Fibroblast of mammary gland (primary cell): ENCODE results near the gene RUFY4.
"Not testable (repeated sequence)": the region's sequence is repeated elsewhere in the genome, so short reads cannot be mapped to it uniquely, and the experiment has no call there.

Source experiments
- DNase-seq: peaks from one replicate; pipeline ENCODE4 v3.0.0-alpha.2; 2010; ENCODE audit warnings: low read depth
- H3K4me3 ChIP-seq: 2 replicates; pipeline ENCODE4 v1.5.1; 2011; ENCODE audit warnings: low read depth, mild to moderate bottlenecking, low read length, moderate library complexity; ENCODE audit not compliant: control insufficient read depth
- TF ChIP-seq, protein P1 (sequence below): conservative IDR thresholded peaks from 2 replicates; pipeline ENCODE4 v1.5.1; 2011; ENCODE audit warnings: low read depth, low read length, inconsistent platforms; ENCODE audit not compliant: control insufficient read depth, insufficient read depth

RUFY4 gene

DNA sequence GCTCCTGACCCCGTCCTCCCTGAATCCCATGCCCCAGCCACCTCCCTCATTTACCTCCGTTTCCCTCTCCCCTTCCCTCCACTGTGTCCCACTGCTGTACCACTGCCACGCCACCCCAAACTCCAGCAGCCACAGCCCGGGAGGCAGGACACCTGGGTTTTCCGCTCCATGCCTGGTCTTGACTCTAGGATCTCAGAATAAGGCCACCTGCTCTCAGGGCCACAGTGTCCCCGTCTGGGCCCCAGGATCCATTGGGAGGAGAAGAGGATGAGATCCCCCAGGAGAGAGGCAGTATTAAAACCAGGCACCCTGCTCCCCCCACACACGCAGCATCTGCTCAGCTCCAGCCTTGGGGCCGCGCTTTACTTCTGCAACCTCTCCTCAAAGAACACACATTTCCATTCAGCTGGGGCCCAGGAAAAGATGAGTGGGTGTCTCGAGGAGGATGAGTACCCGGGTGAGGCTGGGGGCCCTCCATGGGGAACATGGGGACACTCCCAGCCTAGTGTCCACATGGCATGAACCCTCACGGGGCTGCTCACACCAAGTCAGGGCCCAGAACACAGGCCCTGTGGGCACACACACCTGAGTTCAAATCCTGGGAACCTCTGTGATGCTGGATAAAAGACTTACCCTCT, 33.5 kb upstream of the RUFY4 start:
- TF ChIP-seq, protein P1, sequence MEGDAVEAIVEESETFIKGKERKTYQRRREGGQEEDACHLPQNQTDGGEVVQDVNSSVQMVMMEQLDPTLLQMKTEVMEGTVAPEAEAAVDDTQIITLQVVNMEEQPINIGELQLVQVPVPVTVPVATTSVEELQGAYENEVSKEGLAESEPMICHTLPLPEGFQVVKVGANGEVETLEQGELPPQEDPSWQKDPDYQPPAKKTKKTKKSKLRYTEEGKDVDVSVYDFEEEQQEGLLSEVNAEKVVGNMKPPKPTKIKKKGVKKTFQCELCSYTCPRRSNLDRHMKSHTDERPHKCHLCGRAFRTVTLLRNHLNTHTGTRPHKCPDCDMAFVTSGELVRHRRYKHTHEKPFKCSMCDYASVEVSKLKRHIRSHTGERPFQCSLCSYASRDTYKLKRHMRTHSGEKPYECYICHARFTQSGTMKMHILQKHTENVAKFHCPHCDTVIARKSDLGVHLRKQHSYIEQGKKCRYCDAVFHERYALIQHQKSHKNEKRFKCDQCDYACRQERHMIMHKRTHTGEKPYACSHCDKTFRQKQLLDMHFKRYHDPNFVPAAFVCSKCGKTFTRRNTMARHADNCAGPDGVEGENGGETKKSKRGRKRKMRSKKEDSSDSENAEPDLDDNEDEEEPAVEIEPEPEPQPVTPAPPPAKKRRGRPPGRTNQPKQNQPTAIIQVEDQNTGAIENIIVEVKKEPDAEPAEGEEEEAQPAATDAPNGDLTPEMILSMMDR = no peak
- DNase-seq = no peak
- H3K4me3 ChIP-seq = no peak overlapping the region

DNA sequence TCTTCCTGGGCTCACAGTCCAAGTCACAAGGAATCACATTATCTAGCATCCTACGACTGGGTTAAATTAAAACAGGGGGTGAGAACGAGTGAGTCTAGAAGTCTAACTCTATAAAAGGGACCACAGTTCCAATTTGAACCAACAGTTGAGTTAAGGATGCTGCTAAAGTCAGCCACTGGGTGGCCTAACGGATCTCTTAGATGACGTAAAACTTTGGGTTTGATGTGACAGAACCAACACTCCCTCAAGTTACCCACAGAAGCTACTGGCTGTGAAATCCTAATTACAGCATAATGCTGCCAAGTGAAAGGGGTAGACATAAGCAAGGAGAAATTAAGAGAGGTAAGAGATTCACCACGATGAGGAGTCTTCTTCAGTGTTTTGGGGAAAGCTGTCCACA, 32.7 kb upstream of the RUFY4 start:
- DNase-seq = no peak
- no peak overlapping the region for H3K4me3 ChIP-seq
- TF ChIP-seq, protein P1 = no peak

DNA sequence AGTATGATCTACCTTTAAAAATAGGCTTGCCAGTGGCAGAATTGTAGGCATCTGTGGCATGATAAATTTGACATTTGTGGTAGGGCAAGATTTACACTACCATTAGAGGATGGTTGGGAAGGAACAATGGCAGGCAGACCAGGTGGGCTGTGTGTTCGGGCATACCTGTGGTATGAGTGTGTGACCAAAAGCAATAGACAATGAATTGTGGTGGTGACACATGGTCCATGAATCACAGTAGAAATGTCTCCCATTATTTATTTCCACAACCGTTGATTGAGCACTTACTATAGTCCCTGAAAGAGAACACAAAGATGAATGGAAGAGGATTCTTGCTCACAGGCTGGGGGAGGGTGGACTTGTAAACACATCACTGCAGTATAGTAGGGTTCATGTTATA, 29.9 kb upstream of the RUFY4 start:
- peak; percentile 18 for DNase-seq
- H3K4me3 ChIP-seq = no peak overlapping the region
- TF ChIP-seq, protein P1 = no peak

DNA sequence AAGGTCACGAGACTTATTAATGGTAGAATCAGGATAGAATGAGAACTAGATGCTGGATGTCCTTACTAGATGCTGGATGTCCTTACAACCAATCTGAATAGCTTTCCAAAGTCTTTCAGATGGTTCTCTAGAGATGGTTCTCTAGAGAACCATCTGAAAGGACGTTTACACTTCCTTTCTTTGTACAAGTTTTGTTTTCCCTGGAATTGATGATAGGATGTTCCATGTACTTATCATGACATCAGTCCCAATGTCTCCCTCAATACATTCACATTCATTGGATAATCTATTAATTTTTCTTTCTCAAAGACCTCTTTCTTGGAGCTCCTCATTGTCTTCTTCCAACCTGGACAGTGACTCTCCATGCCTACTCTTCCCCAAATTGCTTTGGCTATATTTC, 28.2 kb upstream of the RUFY4 start:
- no peak overlapping the region for H3K4me3 ChIP-seq
- no peak for DNase-seq
- TF ChIP-seq, protein P1 = no peak

DNA sequence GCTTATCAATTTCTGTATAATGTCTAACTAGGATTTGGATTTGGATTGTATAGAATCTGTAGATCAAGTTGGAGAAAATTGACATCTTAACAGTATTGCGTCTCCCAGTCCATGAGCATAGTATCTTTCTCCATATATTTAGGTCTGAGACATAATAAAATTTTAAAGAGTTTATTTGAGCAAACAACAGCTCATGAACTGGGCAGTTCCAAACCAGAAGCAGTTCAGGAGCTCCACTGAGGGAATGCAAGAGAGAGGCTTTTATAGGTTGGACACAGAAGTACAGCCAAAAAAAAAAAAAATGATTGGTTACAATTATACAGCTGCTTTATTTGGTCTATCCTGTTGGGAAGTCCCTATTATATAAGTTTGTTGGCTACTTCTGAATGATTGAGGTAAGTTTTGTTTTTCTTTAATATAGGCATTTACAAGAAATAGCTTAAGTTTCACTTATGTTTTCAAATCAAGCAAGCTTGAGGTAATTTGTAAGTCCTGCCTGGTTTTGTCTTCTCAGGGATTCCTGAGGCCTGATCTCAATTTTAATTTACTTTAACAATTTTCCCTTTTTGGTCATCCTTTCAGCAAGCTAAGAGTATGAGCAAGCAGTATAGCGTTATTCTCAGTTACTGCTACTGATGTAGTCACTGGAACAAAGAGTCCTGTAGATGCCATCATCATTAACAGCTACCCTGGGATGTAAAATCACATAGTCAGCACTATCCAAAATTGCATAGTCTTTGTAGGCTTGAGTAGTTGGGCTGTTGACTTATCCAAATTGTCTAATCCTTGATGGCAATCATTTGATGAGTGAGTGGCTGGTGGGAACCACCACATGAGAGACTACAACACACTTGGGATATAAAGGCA, 27.5 kb upstream of the RUFY4 start:
- TF ChIP-seq, protein P1 = no peak
- DNase-seq = no peak
- no peak overlapping the region for H3K4me3 ChIP-seq

DNA sequence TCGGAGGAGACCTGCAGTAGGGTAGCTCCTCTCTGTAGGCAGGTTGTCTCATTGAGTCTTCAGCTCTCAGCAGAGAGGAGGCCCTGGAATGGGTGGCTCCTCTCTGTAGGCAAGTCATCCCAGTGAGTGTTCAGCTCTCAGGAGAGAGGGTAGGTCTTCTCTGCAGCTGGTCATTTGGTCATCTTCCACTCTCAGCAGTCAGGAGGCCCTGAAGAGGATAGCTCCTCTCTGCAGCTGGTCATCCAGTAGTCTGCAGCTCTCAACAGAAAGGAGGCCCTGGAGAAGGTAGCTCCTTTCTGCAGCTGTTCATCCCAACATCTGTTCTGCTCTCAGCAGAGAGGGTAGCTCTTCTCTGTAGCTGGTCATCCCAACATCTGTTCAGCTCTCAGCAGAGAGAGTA, 26.0 kb upstream of the RUFY4 start:
- TF ChIP-seq, protein P1 = no peak
- no peak overlapping the region for H3K4me3 ChIP-seq
- no peak for DNase-seq

DNA sequence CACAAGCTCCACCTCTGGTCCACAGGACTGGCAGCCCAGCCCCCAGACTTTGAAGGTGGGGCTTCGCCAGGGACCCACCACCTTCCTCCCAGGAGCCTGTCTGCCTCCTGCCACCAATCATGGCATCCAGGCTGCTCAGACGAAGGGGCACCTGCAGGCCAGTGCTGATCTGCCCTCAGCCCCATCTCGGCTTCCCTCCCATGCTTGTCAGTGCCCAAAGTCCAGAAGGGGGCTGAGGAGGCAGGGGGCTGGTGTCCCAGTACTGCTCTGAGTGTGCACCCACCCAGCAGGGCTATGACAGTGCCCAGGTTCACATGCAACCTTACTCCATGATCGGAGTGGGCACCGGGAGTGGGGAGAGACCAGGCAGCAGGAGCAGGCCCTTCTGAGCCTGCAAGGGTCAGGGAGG, 25.3 kb upstream of the RUFY4 start:
- H3K4me3 ChIP-seq = no peak overlapping the region
- TF ChIP-seq, protein P1 = no peak
- DNase-seq = no peak

DNA sequence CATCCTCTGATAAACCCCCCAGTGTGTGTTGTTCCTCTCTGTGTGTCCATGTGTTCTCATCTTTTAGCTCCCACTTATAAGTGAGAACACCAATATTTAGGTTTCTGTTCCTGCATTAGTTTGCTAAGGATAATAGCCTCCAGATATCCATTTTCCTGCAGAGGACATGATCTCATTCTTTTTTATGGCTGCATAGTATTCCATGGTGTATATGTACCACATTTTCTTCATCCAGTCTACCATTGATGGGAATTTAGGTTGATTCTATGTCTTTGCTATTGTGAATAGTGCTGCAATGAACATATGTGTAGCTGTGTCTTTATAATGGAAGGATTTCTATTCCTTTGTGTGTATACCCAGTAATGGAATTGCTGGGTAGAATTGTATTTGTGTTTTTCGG, 24.5 kb upstream of the RUFY4 start:
- DNase-seq = not testable (repeated sequence)

More for the DNA sequence above, 24.5 kb upstream of the RUFY4 start:
- H3K4me3 ChIP-seq = not testable (repeated sequence)
